Measurements from ENCODE around the gene ABAT. TPM values are rescaled to one million over a fixed set of nuclear protein-coding genes. Genes with fewer than 3 reads are reported as not detected.

The ABAT gene
- total RNA-seq, 1 donor from 2014 or later = 14.5 TPM

GRCh38 chr16:8727131-8727806, 52.9 kb downstream of the ABAT start:
- Histone ChIP-seq H3K9me3 (replicated peaks) (no peaks in the 10 kb centered on the region), H3K27me3 (ENCODE audit: low read depth) (no peaks in the 10 kb centered on the region), H3K4me1 (no peaks in the 10 kb centered on the region), H3K4me3 (no peak overlapping the region), H3K36me3 (no peaks in the 10 kb centered on the region), H3K27ac (replicated peaks) (no peak overlapping the region)
- intact Hi-C loops (cut with micrococcal nuclease) = no loop called here
- DNase-seq = no peak
- TF ChIP-seq CTCF (IDR thresholded peaks at IDR 0.05; ENCODE audit: borderline replicate concordance) = no peak

- no peak for TF ChIP-seq CTCF (IDR thresholded peaks at IDR 0.05; ENCODE audit: borderline replicate concordance)
- H3K4me1 ChIP-seq = no peaks in the 10 kb centered on the region
- intact Hi-C loops (cut with micrococcal nuclease) = no loop called here
- H3K4me3 ChIP-seq = no peak overlapping the region
- no peaks in the 10 kb centered on the region for H3K36me3 ChIP-seq
- DNase-seq = no peak
- H3K9me3 ChIP-seq (replicated peaks) = no peaks in the 10 kb centered on the region
- H3K27me3 ChIP-seq (ENCODE audit: low read depth) = no peaks in the 10 kb centered on the region
- H3K27ac ChIP-seq (replicated peaks) = no peak overlapping the region
Observed at GRCh38 chr16:8727857-8728618, 53.6 kb downstream of the ABAT start.

- no peak overlapping the region for H3K4me3 ChIP-seq
- H3K36me3 ChIP-seq = no peaks in the 10 kb centered on the region
- H3K27me3 ChIP-seq (ENCODE audit: low read depth) = no peaks in the 10 kb centered on the region
- no peak for DNase-seq
- no peaks in the 10 kb centered on the region for H3K4me1 ChIP-seq
- H3K9me3 ChIP-seq (replicated peaks) = no peaks in the 10 kb centered on the region
- TF ChIP-seq CTCF (IDR thresholded peaks at IDR 0.05; ENCODE audit: borderline replicate concordance) = no peak
- intact Hi-C loops (cut with micrococcal nuclease) = no loop called here
- H3K27ac ChIP-seq (replicated peaks) = no peak overlapping the region
Observed at GRCh38 chr16:8729779-8730334, 55.4 kb downstream of the ABAT start.

- no peaks in the 10 kb centered on the region for H3K4me1 ChIP-seq
Observed at GRCh38 chr16:8730335-8730915, 56.0 kb downstream of the ABAT start.

More at GRCh38 chr16:8730335-8730915, 56.0 kb downstream of the ABAT start:
- DNase-seq = no peak
- Histone ChIP-seq H3K36me3 (no peaks in the 10 kb centered on the region), H3K27me3 (ENCODE audit: low read depth) (no peaks in the 10 kb centered on the region), H3K9me3 (replicated peaks) (no peaks in the 10 kb centered on the region), H3K4me3 (no peak overlapping the region), H3K27ac (replicated peaks) (no peak overlapping the region)
- intact Hi-C loops (cut with micrococcal nuclease) = no loop called here
- TF ChIP-seq CTCF (IDR thresholded peaks at IDR 0.05; ENCODE audit: borderline replicate concordance) = no peak
